HepG2 (cell line): ENCODE measurements around the gene SLC23A3. TPM values are rescaled to one million over a fixed set of nuclear protein-coding genes. Genes with fewer than 3 reads are reported as not detected.
A peak's percentile ranks its signal among the peaks of the same experiment; 100 is the strongest.

Experiments used
- ARID4A ChIP-seq: sonication (generic); formaldehyde crosslinking; IDR thresholded peaks from 2 replicates; pipeline ENCODE4 v1.5.0; 2020; ENCODE audit warnings: mild to moderate bottlenecking, missing genetic modification reagents, borderline replicate concordance
- CSRNP1 ChIP-seq: sonication (generic); formaldehyde crosslinking; IDR thresholded peaks from 2 replicates; pipeline ENCODE4 v1.8.1; 2023; ENCODE audit warnings: mild to moderate bottlenecking, missing genetic modification reagents
- FOXA3 ChIP-seq: IDR thresholded peaks from 2 replicates; pipeline ENCODE4 v1.6.1; 2016; ENCODE audit warnings: missing genetic modification reagents, missing compliant biosample characterization
- KLF11 ChIP-seq: IDR thresholded peaks from 2 replicates; pipeline ENCODE4 v1.6.1; 2016; ENCODE audit warnings: missing compliant biosample characterization
- KMT2A ChIP-seq: sonication (generic); formaldehyde crosslinking; IDR thresholded peaks from 2 replicates; pipeline ENCODE4 v1.4.0; 2020; ENCODE audit warnings: missing genetic modification reagents
- MTF2 ChIP-seq: sonication (generic); formaldehyde crosslinking; IDR thresholded peaks from 2 replicates; pipeline ENCODE4 v1.5.0; 2020; ENCODE audit warnings: missing genetic modification reagents, borderline replicate concordance
- RNF219 ChIP-seq: sonication (generic); formaldehyde crosslinking; IDR thresholded peaks from 2 replicates; pipeline ENCODE4 v1.5.0; 2020; ENCODE audit warnings: mild to moderate bottlenecking, missing genetic modification reagents
- SMARCE1 ChIP-seq: fragments of 450-650 bp; IDR thresholded peaks from 2 replicates; pipeline ENCODE4 v1.6.1; 2017; ENCODE audit warnings: borderline replicate concordance
- SP4 ChIP-seq: sonication (generic); formaldehyde crosslinking; IDR thresholded peaks from 2 replicates; pipeline ENCODE4 v1.8.1; 2023; ENCODE audit warnings: mild to moderate bottlenecking, missing genetic modification reagents
- TCF7L2 ChIP-seq: IDR thresholded peaks from 2 replicates; pipeline ENCODE4 v1.6.1; 2011; ENCODE audit warnings: mild to moderate bottlenecking, low read depth, low read length, moderate library complexity
- ZBTB10 ChIP-seq: sonication (generic); formaldehyde crosslinking; IDR thresholded peaks from 2 replicates; pipeline ENCODE4 v1.4.0; 2020; ENCODE audit warnings: missing genetic modification reagents, borderline replicate concordance
- ZNF235 ChIP-seq: sonication (generic); formaldehyde crosslinking; IDR thresholded peaks from 2 replicates; pipeline ENCODE4 v1.8.1; 2023; ENCODE audit warnings: mild to moderate bottlenecking, missing genetic modification reagents, borderline replicate concordance
- ZNF24 ChIP-seq: fragments of 450-650 bp; IDR thresholded peaks from 2 replicates; pipeline ENCODE4 v1.6.1; 2017; ENCODE audit warnings: antibody characterized with exemption, mild to moderate bottlenecking
- ZNF260 ChIP-seq: sonication (generic); formaldehyde crosslinking; IDR thresholded peaks from 2 replicates; pipeline ENCODE4 v1.4.0; 2020; ENCODE audit warnings: missing genetic modification reagents, low read depth, mild to moderate bottlenecking, borderline replicate concordance
- ZNF547 ChIP-seq: sonication (generic); formaldehyde crosslinking; IDR thresholded peaks from 2 replicates; pipeline ENCODE4 v1.5.1; 2020; ENCODE audit warnings: mild to moderate bottlenecking, missing genetic modification reagents
- ZNF672 ChIP-seq: sonication (generic); formaldehyde crosslinking; IDR thresholded peaks from 2 replicates; pipeline ENCODE4 v1.8.1; 2022; ENCODE audit warnings: missing genetic modification reagents
- ZNF674 ChIP-seq: sonication (generic); formaldehyde crosslinking; IDR thresholded peaks from 2 replicates; pipeline ENCODE4 v1.5.0; 2020; ENCODE audit warnings: low read depth, mild to moderate bottlenecking, missing genetic modification reagents
- ZNF883 ChIP-seq: sonication (generic); formaldehyde crosslinking; IDR thresholded peaks from 2 replicates; pipeline ENCODE4 v1.5.1; 2020; ENCODE audit warnings: mild to moderate bottlenecking, missing genetic modification reagents; ENCODE audit errors: not compliant biosample characterization
- polyA plus RNA-seq, 8 experiments: library from polyadenylated mRNA; depleted of rRNA in 3 of 8; stranded (reverse) in 7 of 8; unstranded in 1 of 8; fragments of >200 nt; fragmentation: Illumina TruSeq in 4 of 8; extraction: Trizol in 4 of 8; gene quantifications; 2 replicates each; pipeline versions ENCODE4 v1.2.1 to v1.2.3, GENCODE V29; 2011 to 2016; ENCODE audit warnings: low read depth in 4 of 8, missing spikeins in 1 of 8, mixed read lengths in 1 of 8; ENCODE audit not compliant: insufficient read depth in 1 of 8
- total RNA-seq, 5 experiments: library from RNA; depleted of rRNA; stranded (reverse); fragments of >200 nt; fragmentation: Illumina TruSeq; extraction: Trizol; gene quantifications; 2 replicates each; pipeline ENCODE4 v1.2.3, GENCODE V29; 2016; ENCODE audit warnings: low read depth in 1 of 5

Gene SLC23A3
- total and polyA plus RNA-seq, 2 of the 13 experiments (the other 11 are each of a cell fraction or from before 2014, with no cell fraction given) = 0.38 to 0.78 TPM

- no peak for TF ChIP-seq ZNF235 (CRISPR knock-in tag)
- TF ChIP-seq ZNF547 (CRISPR knock-in tag) = peak; percentile 91
- TF ChIP-seq ZNF260 (CRISPR knock-in tag) = no peak
- TF ChIP-seq MTF2 (CRISPR knock-in tag) = no peak; the same call in 1 of the 2 replicates
- no peak for TF ChIP-seq RNF219 (CRISPR knock-in tag)
- no peak for TF ChIP-seq ZNF672 (CRISPR knock-in tag)
- peak; percentile 86 for TF ChIP-seq KLF11
- no peak for TF ChIP-seq TCF7L2
- peak; percentile 98 for TF ChIP-seq CSRNP1 (CRISPR knock-in tag)
- TF ChIP-seq ZBTB10 = peak; percentile 76; the same call in 1 of the 2 replicates
- TF ChIP-seq ZNF24 = no peak
- no peak for TF ChIP-seq SMARCE1
- peak; percentile 74; the same call in 1 of the 2 replicates for TF ChIP-seq KMT2A (CRISPR knock-in tag)
- peak; percentile 91; the same call in 1 of the 2 replicates for TF ChIP-seq ZNF674 (CRISPR knock-in tag)
- TF ChIP-seq FOXA3 = peak; percentile 62
- TF ChIP-seq ZNF883 (CRISPR knock-in tag) = peak; percentile 87
- peak; percentile 87 for TF ChIP-seq SP4 (CRISPR knock-in tag)
- peak; percentile 90; the same call in 1 of the 2 replicates for TF ChIP-seq ARID4A (CRISPR knock-in tag)
Observed at GRCh38 chr2:219160186-219161017, 9.4 kb downstream of the SLC23A3 start, which contains the start of gene NHEJ1 (continued).
